Dendritic cell treated with granulocyte-macrophage colony-stimulating factor and Interleukin-4, amounts not matched to agents 40 ng/mL and 50 ng/mL, for 4 days (primary cell): Measurements from ENCODE around the gene UQCRC1.

Source experiments
- H3K27ac Mint-ChIP-seq: one replicate; pipeline ENCODE4 v1.8.0; 2022; ENCODE audit warnings: mild to moderate bottlenecking, mixed read lengths
- H3K27me3 Mint-ChIP-seq: one replicate; pipeline ENCODE4 v1.8.0; 2022; ENCODE audit warnings: mild to moderate bottlenecking, mixed read lengths
- H3K36me3 Mint-ChIP-seq: one replicate; pipeline ENCODE4 v1.8.0; 2022; ENCODE audit warnings: low read depth, mixed read lengths
- H3K4me1 Mint-ChIP-seq: one replicate; pipeline ENCODE4 v1.8.0; 2022; ENCODE audit warnings: low read depth, mixed read lengths
- H3K4me3 Mint-ChIP-seq: one replicate; pipeline ENCODE4 v1.8.0; 2022; ENCODE audit warnings: mild to moderate bottlenecking, moderate library complexity, mixed read lengths
- H3K9me3 Mint-ChIP-seq: one replicate; pipeline ENCODE4 v1.8.0; 2022; ENCODE audit warnings: mixed read lengths
- intact Hi-C: fragments of 100-400 bp; cut with micrococcal nuclease; formaldehyde crosslinking; loops from one replicate; pipeline ENCODE4 v1.15.0; 2022

UQCRC1 gene

DNA sequence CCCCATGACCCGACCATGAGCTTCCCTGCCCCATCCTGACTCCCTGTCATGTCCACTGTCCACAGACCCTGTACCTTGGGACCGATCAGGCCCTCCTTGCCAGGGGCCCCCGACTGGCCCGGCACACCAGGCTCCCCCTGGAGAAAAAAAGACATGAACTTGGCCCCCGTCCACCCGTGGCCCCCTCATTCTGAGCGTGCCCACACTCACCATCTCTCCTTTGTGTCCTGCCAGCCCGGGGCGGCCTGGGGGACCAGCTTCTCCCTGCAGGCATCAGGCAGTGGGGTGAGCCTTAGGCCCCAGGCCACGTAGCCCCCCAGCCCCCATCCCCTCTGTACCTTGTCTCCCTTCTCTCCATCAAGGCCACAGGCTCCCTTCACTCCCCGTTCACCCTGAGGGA is 41.9 kb downstream of the UQCRC1 start:
- peaks cover 61% of the 10 kb centered on the region for H3K4me1 Mint-ChIP-seq
- no peaks in the 10 kb centered on the region for H3K9me3 Mint-ChIP-seq

DNA sequence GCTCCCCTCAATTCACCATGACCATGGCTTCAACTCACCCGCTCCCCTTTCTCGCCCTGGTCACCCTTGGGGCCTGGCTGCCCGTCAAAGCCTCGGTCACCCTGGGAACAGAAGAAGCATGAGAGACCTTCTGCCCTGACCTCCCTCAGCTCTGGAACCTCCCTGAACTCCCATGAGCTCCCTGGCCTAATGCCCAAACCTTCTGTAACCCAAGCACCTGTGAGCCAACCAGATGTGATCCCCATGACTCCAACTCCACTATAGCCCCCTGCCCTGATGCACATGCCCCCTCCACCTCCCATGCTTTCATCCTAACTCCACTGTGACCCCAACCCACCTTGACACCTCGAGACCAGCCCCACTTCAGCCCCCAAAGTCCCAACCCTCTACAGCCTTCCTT is 42.4 kb downstream of the UQCRC1 start:
- Mint-ChIP-seq H3K27me3 (peaks cover 4% of the 10 kb centered on the region), H3K27ac (peak overlapping the region; percentile 45), H3K9me3 (no peaks in the 10 kb centered on the region), H3K4me1 (peaks cover 62% of the 10 kb centered on the region), H3K36me3 (no peaks in the 10 kb centered on the region), H3K4me3 (no peak overlapping the region)
- intact Hi-C loops = no loop called here

More for the DNA sequence above, 41.9 kb downstream of the UQCRC1 start:
- intact Hi-C loops = no loop called here
- H3K27ac Mint-ChIP-seq = peak overlapping the region; percentile 45
- H3K4me3 Mint-ChIP-seq = no peak overlapping the region
- H3K36me3 Mint-ChIP-seq = no peaks in the 10 kb centered on the region
- H3K27me3 Mint-ChIP-seq = peaks cover 4% of the 10 kb centered on the region

DNA sequence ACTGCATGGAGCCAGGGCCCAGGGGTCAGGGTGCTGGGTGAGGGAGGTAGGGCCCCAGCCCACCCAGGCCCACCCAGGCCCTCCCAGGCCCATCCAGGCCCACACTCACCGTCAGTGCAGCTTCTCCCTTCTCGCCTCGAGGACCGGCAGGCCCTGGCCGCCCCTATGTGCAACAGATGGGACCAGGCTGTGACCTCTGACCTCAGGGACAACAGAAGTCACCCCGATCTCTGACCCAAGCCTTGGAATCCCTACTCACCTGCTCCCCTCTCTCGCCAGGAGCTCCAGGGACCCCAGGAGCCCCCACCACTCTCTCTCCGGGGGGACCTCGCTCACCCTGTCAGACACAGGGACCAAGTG is 43.1 kb downstream of the UQCRC1 start:
- intact Hi-C loops = no loop called here
- Mint-ChIP-seq H3K36me3 (no peaks in the 10 kb centered on the region), H3K4me3 (no peak overlapping the region), H3K9me3 (no peaks in the 10 kb centered on the region), H3K27me3 (peaks cover 4% of the 10 kb centered on the region), H3K27ac (peak overlapping the region; percentile 45), H3K4me1 (peaks cover 69% of the 10 kb centered on the region)

DNA sequence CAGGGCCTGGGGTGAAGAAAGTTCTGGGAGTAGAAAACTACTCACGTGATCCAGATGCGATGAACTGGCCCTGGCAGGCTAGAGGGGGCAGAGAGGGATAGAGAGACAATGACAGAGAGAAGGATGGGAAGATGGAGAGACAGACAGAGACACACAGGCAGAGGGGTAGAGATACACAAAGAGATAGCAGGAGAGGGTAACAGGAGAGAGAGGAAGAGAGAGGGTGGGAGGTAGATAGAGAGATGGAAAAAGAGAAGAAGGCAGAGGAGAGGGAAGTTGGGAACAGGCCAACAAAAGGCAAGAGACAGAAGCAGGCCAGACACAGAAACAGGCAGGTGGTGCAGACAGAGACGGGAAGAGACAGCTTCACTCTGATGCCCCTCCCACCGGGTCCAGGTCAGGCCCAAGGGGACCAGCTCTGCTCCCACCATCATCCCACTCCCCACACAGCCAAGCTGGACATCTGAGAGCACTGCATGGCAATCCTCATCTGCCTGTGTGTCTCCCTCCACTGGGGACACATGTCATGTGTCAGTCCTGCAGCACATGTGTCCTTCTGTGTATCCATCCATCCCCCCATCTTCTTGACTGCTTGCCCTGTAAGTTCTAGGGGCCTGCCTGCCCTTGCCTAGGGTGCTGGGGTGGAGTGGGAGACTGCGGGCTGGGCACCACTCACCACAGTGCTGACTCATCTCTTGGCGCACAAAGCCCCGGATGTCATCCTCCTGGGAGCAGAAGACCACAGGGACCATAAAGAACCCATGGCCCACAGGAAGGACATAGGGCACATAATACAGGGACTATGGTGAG is 43.6 kb downstream of the UQCRC1 start:
- Mint-ChIP-seq H3K36me3 (no peaks in the 10 kb centered on the region), H3K9me3 (no peaks in the 10 kb centered on the region), H3K27ac (peak overlapping the region; percentile 6), H3K4me3 (no peak overlapping the region), H3K4me1 (peaks cover 75% of the 10 kb centered on the region), H3K27me3 (peaks cover 2% of the 10 kb centered on the region)
- intact Hi-C loops = no loop called here

DNA sequence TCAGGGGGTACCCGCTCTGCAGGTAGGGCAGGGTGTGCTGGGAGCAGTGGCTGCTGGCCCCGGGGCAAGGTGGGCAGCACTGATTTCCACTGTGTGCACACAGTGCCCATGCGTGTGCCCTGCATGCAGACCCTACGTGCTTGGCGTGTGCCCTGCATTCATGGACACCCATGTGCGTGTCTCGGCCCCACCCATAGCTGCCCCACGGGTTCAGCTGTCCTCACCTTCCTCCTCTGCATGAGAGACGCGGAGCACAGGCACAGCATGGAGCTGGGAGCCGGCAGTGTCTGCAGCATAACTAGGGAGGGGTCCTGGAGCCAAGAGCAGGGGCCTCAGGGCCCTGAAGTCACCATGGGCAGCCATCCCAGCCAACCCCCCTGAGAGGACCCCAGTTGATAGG is 44.3 kb downstream of the UQCRC1 start:
- Mint-ChIP-seq H3K9me3 (no peaks in the 10 kb centered on the region), H3K27me3 (peaks cover 2% of the 10 kb centered on the region), H3K27ac (peak overlapping the region; percentile 77), H3K4me3 (no peak overlapping the region), H3K36me3 (no peaks in the 10 kb centered on the region), H3K4me1 (peaks cover 81% of the 10 kb centered on the region)
- intact Hi-C loops = no loop called here

DNA sequence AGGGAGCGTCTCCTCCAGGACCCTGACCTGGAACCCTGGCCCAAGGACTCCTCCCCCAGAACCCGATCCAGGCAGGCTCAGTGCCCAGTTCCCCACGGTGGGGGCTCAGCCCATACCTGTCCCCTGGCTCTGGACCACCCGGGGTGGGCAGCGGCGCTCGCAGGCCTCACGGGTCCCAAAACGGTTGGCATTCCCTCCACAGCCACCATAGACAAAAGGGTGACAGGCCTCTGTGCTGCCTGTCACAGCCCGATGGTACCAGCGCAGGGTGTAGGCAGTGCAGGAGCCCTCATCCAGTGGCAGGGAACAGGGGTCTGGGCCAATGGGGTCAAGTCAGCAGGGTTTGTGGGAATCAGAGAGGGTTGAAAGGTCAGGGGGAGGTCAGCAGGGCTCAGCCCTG is 44.8 kb downstream of the UQCRC1 start:
- H3K4me1 Mint-ChIP-seq = peaks cover 86% of the 10 kb centered on the region
- no peaks in the 10 kb centered on the region for H3K9me3 Mint-ChIP-seq
- H3K27ac Mint-ChIP-seq = peak overlapping the region; percentile 77
- H3K27me3 Mint-ChIP-seq = no peaks in the 10 kb centered on the region
- no peaks in the 10 kb centered on the region for H3K36me3 Mint-ChIP-seq
- H3K4me3 Mint-ChIP-seq = no peak overlapping the region
- intact Hi-C loops = no loop called here

DNA sequence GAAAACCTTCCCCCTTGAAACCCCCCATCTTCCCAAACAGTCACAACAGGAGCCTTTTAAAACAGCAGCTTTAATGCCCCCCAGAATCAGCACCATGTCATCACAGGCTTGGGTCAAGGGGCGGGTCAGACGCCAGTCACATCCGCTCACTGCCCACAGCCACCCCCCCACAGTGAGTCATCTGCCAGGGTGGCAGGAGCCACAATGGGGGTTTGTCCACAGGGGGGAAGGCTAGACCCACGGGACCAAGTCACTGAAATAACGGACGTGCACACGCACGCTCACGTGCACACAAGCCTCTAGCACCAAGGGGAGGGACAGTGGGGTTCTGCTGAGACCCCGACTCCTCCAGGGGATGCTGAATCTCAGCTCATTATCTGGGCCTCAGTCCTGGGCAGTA is 45.4 kb downstream of the UQCRC1 start:
- peak overlapping the region; percentile 10 for H3K4me3 Mint-ChIP-seq
- H3K27ac Mint-ChIP-seq = peak overlapping the region; percentile 77
- intact Hi-C loops = no loop called here
- H3K36me3 Mint-ChIP-seq = no peaks in the 10 kb centered on the region
- no peaks in the 10 kb centered on the region for H3K9me3 Mint-ChIP-seq
- H3K4me1 Mint-ChIP-seq = peaks cover 89% of the 10 kb centered on the region
- H3K27me3 Mint-ChIP-seq = no peaks in the 10 kb centered on the region

DNA sequence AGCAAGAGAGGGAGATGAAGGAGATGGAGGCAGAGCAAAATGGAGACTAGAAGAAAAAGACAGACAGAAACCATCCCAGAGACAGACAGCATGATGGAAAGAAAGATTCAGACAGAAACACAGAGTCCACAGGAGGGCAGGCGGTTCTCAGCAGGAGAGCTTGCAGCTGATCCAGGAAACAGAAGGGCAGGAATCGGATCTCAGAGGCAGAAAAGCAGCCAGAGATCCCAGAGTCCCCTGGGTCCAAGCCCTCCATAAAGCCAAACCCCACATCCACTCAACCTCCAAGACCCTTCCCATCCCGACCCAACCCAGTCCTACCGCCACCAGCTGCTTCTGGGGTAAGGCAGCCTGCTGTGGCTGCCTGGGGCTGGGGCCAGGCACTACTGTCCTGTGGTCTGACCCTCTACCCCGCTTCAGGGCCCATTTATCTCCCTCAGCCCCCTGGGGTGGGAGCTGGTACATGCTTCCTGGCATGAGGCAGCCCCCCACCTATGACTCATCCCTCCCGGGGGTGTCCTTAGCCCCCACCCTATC is 46.0 kb downstream of the UQCRC1 start, which contains the start of gene UCN2:
Gene UCN2 (minus strand): TSS at position 400 of the 537 bp plus-strand sequence. CDS start 657 bp downstream, outside the sequence.
- intact Hi-C loops = no loop called here
- H3K27me3 Mint-ChIP-seq = no peaks in the 10 kb centered on the region
- peaks cover 93% of the 10 kb centered on the region for H3K4me1 Mint-ChIP-seq
- H3K36me3 Mint-ChIP-seq = no peaks in the 10 kb centered on the region
- H3K9me3 Mint-ChIP-seq = no peaks in the 10 kb centered on the region
- H3K4me3 Mint-ChIP-seq = peak within 1 kb of the TSS; percentile 10
- H3K27ac Mint-ChIP-seq = peak within 1 kb of the TSS; percentile 77

DNA sequence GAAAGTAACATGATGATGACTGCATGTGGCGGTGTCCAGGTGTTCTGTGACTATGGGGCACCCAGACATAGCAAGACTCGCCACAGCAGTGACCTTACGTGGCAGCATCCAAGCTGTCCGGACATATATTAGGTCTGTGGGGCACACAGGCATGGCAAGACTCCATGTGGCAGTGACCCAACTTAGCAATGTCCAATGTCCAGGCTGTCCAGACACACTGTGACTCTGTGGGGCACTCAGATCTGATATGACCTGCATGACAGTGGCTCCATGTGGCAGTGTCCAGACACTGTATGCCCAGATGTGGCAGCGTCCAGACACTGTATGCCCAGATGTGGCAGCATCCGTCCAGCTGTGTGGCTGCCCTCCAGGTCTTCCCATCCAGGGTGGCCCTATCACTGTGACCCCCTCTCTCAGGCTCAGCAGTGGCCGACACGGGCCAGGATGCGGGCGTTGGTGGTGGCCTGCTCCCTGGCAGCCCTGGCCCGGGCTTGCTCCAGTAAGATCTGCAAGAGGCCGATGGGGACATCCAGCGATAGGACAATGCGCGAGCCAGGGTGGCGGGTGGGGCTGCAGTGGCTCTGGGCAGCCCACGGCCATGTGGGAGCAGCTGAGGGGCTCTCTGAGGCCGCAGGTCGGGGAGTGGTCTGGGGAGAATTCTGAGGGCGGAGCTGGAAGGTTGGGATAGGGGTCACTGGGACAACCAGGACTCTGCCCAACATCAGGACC is 46.9 kb downstream of the UQCRC1 start:
- Mint-ChIP-seq H3K36me3 (no peaks in the 10 kb centered on the region), H3K9me3 (no peaks in the 10 kb centered on the region), H3K4me1 (peaks cover 95% of the 10 kb centered on the region), H3K27ac (peak overlapping the region; percentile 77), H3K4me3 (no peak overlapping the region), H3K27me3 (no peaks in the 10 kb centered on the region)
- intact Hi-C loops = no loop called here

DNA sequence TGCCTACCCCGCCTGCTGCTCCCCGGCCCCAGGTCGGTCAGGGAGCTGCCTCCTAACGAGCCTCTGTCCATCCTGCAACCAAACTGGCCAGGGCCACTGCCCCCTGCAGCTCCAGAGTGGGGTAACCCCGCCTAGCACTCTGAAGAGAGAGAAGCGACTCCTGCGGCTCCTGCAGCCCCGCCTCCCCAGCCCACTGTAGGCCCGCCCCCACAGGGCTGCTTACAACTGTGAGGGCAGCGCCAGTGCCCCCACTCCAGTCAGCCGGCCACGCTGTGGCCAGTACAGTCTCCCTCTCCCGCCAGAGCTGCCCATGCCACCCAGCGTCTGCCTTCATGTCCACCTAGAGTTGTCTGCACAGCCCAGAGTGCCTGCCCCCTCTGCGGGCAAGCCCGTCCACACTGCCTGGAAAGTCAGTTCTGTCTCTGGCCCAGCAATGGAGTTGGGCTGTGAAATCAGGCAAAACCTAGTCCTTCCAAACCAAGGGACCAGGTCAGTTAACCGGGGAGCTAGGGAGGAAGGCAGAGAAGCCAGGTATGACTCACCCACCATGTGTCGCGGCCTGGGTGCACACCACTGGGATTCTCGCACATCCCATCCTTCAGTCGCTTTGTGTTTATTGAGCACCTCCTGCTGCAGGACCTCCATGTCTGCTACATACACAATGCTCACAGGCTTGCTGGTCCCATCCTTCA is 48.3 kb downstream of the UQCRC1 start:
- peaks cover 93% of the 10 kb centered on the region for H3K4me1 Mint-ChIP-seq
- H3K36me3 Mint-ChIP-seq = peaks cover 7% of the 10 kb centered on the region
- intact Hi-C loops = no loop called here
- H3K27me3 Mint-ChIP-seq = no peaks in the 10 kb centered on the region
- H3K4me3 Mint-ChIP-seq = peak overlapping the region; percentile 66
- peak overlapping the region; percentile 98 for H3K27ac Mint-ChIP-seq
- H3K9me3 Mint-ChIP-seq = no peaks in the 10 kb centered on the region

DNA sequence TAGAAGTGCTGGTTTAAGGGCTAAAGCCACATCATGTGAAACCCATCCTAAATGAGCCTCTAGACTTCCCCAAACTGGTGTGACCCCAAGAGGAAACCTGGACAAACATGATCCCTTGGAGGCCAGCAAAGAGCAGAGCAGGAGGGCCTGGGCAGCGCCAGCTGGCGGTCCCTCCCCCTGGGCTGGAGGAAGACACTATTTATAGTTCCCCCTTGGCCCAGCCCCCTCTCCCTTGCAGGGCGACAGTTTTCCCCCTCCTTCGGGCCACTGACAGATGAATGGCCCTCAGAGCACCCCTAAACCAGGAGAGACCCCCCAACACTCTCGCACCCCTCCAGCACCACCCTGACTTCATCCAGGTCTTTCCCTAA is 48.8 kb downstream of the UQCRC1 start:
- Mint-ChIP-seq H3K27ac (peak overlapping the region; percentile 98), H3K4me1 (peaks cover 93% of the 10 kb centered on the region), H3K36me3 (peaks cover 7% of the 10 kb centered on the region), H3K9me3 (no peaks in the 10 kb centered on the region), H3K27me3 (no peaks in the 10 kb centered on the region), H3K4me3 (peak overlapping the region; percentile 66)
- intact Hi-C loops = no loop called here

DNA sequence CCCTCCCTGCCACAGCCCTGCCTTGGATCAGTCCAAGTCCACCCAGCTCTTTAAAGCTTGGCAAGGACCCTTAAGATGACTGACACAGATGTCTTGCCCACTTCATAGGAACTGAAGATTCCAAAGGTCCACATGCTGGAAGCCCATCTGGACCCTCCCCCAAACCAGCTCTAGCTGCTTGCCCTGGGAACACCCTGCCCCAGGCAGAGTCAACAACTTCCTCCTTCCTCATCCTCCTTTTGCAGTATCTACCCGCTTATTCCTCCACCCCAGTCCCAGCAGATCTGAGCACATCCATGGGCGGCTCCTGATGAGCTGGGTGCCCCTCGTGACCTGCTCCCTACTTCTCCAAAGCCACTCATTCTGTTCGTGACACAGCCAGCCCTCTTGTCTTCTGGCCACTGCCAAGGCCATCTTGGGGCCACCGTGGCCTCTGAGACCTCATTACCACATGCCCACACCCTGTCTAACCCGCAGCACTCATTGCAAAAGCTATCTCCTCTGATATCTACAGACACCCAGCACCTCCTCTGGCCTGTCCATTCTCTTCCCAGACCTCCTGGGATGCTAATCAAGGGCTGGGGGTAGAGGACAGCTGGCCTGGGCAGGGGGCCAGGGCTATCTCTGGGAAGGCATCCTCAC is 50.8 kb downstream of the UQCRC1 start:
- intact Hi-C loops = loop anchor here (5.0 kb wide), 2 partner anchors 49 to 79 kb away; partner anchors contain the start of genes SLC26A6 and UQCRC1
- peaks cover 7% of the 10 kb centered on the region for H3K36me3 Mint-ChIP-seq
- H3K4me3 Mint-ChIP-seq = peak overlapping the region; percentile 66
- H3K4me1 Mint-ChIP-seq = peaks cover 93% of the 10 kb centered on the region
- H3K27ac Mint-ChIP-seq = peak overlapping the region; percentile 98
- H3K9me3 Mint-ChIP-seq = no peaks in the 10 kb centered on the region
- H3K27me3 Mint-ChIP-seq = no peaks in the 10 kb centered on the region

DNA sequence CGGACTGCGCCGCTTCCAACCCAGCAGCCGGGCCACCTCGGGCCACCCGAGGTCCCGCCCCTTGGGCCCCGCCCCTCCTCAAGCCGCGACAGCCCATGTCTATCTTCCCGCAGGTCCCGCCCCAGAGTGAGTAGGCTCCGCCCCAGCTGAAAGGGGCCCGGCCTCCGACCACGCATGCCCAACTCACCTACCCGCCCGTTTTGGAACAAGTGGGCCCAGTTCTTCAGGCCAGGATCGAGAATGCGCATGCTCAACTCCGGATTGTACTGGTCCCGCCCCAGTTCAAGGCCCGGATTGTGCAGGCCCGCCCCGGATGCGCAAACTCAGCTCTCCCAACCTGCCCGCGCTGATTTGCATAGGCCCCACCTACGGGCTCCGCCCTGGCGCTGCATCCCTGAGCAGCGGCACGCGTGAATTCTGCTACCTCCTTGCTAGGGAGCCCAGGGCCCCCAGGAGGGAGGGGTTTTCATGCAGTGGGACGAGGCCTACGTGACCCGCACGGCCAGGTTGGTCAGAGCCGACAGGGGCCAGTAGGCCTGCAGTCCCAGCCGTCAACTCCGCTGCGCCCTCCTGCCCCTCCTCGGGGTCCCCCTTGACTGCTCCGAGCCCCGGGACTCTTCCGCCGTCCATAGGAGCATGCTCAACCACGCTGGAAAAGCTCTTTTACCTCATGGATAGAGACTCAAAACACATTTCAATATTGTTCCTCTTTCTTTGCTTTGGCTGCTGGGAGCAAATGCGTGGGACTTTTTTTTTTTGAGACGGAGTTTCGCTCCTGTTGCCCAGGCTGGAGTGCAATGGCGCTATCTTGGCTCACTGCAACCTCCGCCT is 52.4 kb downstream of the UQCRC1 start, which contains the start of gene PFKFB4:
Gene PFKFB4 (minus strand): TSS at position 8 of the 831 bp plus-strand sequence. CDS start 26 bp downstream, outside the sequence.
- H3K9me3 Mint-ChIP-seq = no peaks in the 10 kb centered on the region
- H3K27me3 Mint-ChIP-seq = no peaks in the 10 kb centered on the region
- H3K27ac Mint-ChIP-seq = peak within 1 kb of the TSS; percentile 98
- H3K36me3 Mint-ChIP-seq = peaks cover 16% of the 10 kb centered on the region
- H3K4me3 Mint-ChIP-seq = peak within 1 kb of the TSS; percentile 85
- peaks cover 93% of the 10 kb centered on the region for H3K4me1 Mint-ChIP-seq
- intact Hi-C loops = loop anchor here (5.0 kb wide), 2 partner anchors 50 to 80 kb away; partner anchors contain the start of genes SLC26A6 and UQCRC1
